Osteoblast (primary cell): ENCODE results near the gene PXMP4. TPM values are rescaled to one million over a fixed set of nuclear protein-coding genes. Genes with fewer than 3 reads are reported as not detected.
"Not testable (repeated sequence)": the region's sequence is repeated elsewhere in the genome, so short reads cannot be mapped to it uniquely, and the experiment has no call there.

Source experiments
- DNase-seq: peaks from one replicate; pipeline ENCODE4 v3.0.0; 2011; ENCODE audit warnings: low spot score, mixed read lengths; ENCODE audit not compliant: insufficient read length; ENCODE audit errors: missing footprints
- H2AFZ ChIP-seq: 2 replicates; pipeline ENCODE4 v1.6.0; 2011; ENCODE audit warnings: mild to moderate bottlenecking, low read length
- H3K27ac ChIP-seq: 2 replicates; pipeline ENCODE4 v1.5.1; 2011; ENCODE audit warnings: mild to moderate bottlenecking, low read depth, low read length, moderate library complexity
- H3K27me3 ChIP-seq: 2 replicates; pipeline ENCODE4 v1.6.0; 2012; ENCODE audit warnings: mild to moderate bottlenecking, control low read depth, inconsistent platforms, low read length, moderate library complexity; ENCODE audit not compliant: insufficient read depth
- H3K36me3 ChIP-seq: 2 replicates; pipeline ENCODE4 v1.5.1; 2011; ENCODE audit warnings: mild to moderate bottlenecking, low read length, control low read depth, moderate library complexity; ENCODE audit not compliant: insufficient read depth
- H3K4me1 ChIP-seq: 2 replicates; pipeline ENCODE4 v1.5.1; 2011; ENCODE audit warnings: mild to moderate bottlenecking, low read length, control low read depth, moderate library complexity; ENCODE audit not compliant: insufficient read depth
- H3K4me2 ChIP-seq: 2 replicates; pipeline ENCODE4 v1.6.0; 2011; ENCODE audit warnings: mild to moderate bottlenecking, low read length; ENCODE audit not compliant: insufficient read depth
- H3K4me3 ChIP-seq: fragments of 200-600 bp; sonication (generic); 3 replicates; pipeline ENCODE4 v1.5.1; 2012; ENCODE audit warnings: mild to moderate bottlenecking, low read length, inconsistent platforms; ENCODE audit not compliant: insufficient read depth
- H3K79me2 ChIP-seq: 2 replicates; pipeline ENCODE4 v1.6.0; 2012; ENCODE audit warnings: mild to moderate bottlenecking, low read length, control low read depth, inconsistent platforms; ENCODE audit not compliant: insufficient read depth
- H3K9me3 ChIP-seq: 2 replicates; pipeline ENCODE4 v1.5.1; 2011; ENCODE audit warnings: low read depth, low read length, control low read depth
- H4K20me1 ChIP-seq: 2 replicates; pipeline ENCODE4 v1.6.0; 2012; ENCODE audit warnings: mild to moderate bottlenecking, low read length, control low read depth; ENCODE audit not compliant: insufficient read depth
- CTCF ChIP-seq: IDR thresholded peaks from 2 replicates; pipeline ENCODE4 v1.5.1; 2011; ENCODE audit warnings: mild to moderate bottlenecking, low read depth, low read length, moderate library complexity; ENCODE audit errors: extremely low read depth
- total RNA-seq: library from RNA; depleted of rRNA; stranded (reverse); fragments of >200 nt; gene quantifications from 2 replicates; pipeline ENCODE4 v1.2.3, GENCODE V29; 2012

The PXMP4 gene
- total RNA-seq, 1 donor: 5.1 TPM

GRCh38 chr20:33701629-33702450, 18.3 kb downstream of the PXMP4 start:
- H3K4me1 ChIP-seq: no peaks in the 10 kb centered on the region
- H3K79me2 ChIP-seq: no peaks in the 10 kb centered on the region
- no peak for DNase-seq
- no peak for TF ChIP-seq CTCF
- H4K20me1 ChIP-seq: no peaks in the 10 kb centered on the region
- no peak overlapping the region for H3K4me2 ChIP-seq
- no peak overlapping the region for H2AFZ ChIP-seq
- H3K4me3 ChIP-seq: no peak overlapping the region
- H3K9me3 ChIP-seq: no peaks in the 10 kb centered on the region
- H3K27me3 ChIP-seq: no peaks in the 10 kb centered on the region
- H3K36me3 ChIP-seq: no peaks in the 10 kb centered on the region
- H3K27ac ChIP-seq: no peak overlapping the region

- H3K27me3 ChIP-seq, H3K4me3 ChIP-seq, H3K36me3 ChIP-seq, H4K20me1 ChIP-seq, H3K27ac ChIP-seq, H3K4me1 ChIP-seq, H3K9me3 ChIP-seq, DNase-seq, H3K4me2 ChIP-seq, H2AFZ ChIP-seq, H3K79me2 ChIP-seq: not testable (repeated sequence)
Measured at GRCh38 chr20:33700696-33701441, 19.2 kb downstream of the PXMP4 start.

- H3K27me3 ChIP-seq, H4K20me1 ChIP-seq, H2AFZ ChIP-seq, H3K27ac ChIP-seq, H3K4me2 ChIP-seq, H3K4me1 ChIP-seq, H3K4me3 ChIP-seq, H3K79me2 ChIP-seq, H3K36me3 ChIP-seq, H3K9me3 ChIP-seq, DNase-seq: not testable (repeated sequence)
Measured at GRCh38 chr20:33698966-33699365, 21.1 kb downstream of the PXMP4 start.

- H3K4me1 ChIP-seq: no peaks in the 10 kb centered on the region
- no peaks in the 10 kb centered on the region for H3K27me3 ChIP-seq
- peak; percentile 95 for DNase-seq
- H3K79me2 ChIP-seq: no peaks in the 10 kb centered on the region
- no peaks in the 10 kb centered on the region for H3K9me3 ChIP-seq
- no peak overlapping the region for H3K4me3 ChIP-seq
- H3K4me2 ChIP-seq: no peak overlapping the region
- TF ChIP-seq CTCF: no peak
- no peaks in the 10 kb centered on the region for H3K36me3 ChIP-seq
- no peak overlapping the region for H2AFZ ChIP-seq
- no peaks in the 10 kb centered on the region for H4K20me1 ChIP-seq
- H3K27ac ChIP-seq: no peak overlapping the region
Measured at GRCh38 chr20:33697129-33697528, 23.0 kb downstream of the PXMP4 start.

GRCh38 chr20:33696448-33696847, 23.7 kb downstream of the PXMP4 start:
- Histone ChIP-seq H3K27ac (no peak overlapping the region), H3K9me3 (no peaks in the 10 kb centered on the region), H3K4me2 (no peak overlapping the region), H3K79me2 (no peaks in the 10 kb centered on the region), H2AFZ (no peak overlapping the region), H3K36me3 (no peaks in the 10 kb centered on the region), H4K20me1 (no peaks in the 10 kb centered on the region), H3K4me1 (no peaks in the 10 kb centered on the region), H3K4me3 (no peak overlapping the region), H3K27me3 (no peaks in the 10 kb centered on the region)
- no peak for DNase-seq
- no peak for TF ChIP-seq CTCF
